SU-DHL-6 (cell line): Measurements from ENCODE around the gene STS.

Experiments
- H2AFZ ChIP-seq: fragments of 200-600 bp; sonication (generic); 2 replicates; pipeline ENCODE4 v1.6.1; 2014; ENCODE audit warnings: low read depth, mild to moderate bottlenecking, moderate library complexity, mixed read lengths, antibody characterized with exemption, low read length; ENCODE audit not compliant: severe bottlenecking
- H3F3A ChIP-seq: fragments of 200-600 bp; shearing (Covaris generic); 2 replicates; pipeline ENCODE4 v1.6.0; 2016; ENCODE audit warnings: antibody characterized with exemption, mild to moderate bottlenecking; ENCODE audit not compliant: insufficient read depth
- H3K27ac ChIP-seq: fragments of 200-600 bp; sonication (generic); 2 replicates; pipeline ENCODE4 v1.5.1; 2016; ENCODE audit warnings: low read depth, mild to moderate bottlenecking, low read length, moderate library complexity, mixed read lengths
- H3K27me3 ChIP-seq: fragments of 200-600 bp; sonication (generic), shearing (Covaris generic); 2 replicates; pipeline ENCODE4 v1.6.0; 2014; ENCODE audit warnings: mild to moderate bottlenecking, low read length
- H3K36me3 ChIP-seq: fragments of 200-600 bp; sonication (generic); 2 replicates; pipeline ENCODE4 v1.6.1; 2014; ENCODE audit warnings: mild to moderate bottlenecking, low read length, mixed read lengths
- H3K4me2 ChIP-seq: fragments of 300-600, 200-600 bp; shearing (Covaris generic), sonication (generic); 2 replicates; pipeline ENCODE4 v1.6.0; 2014; ENCODE audit warnings: low read length, low read depth, mild to moderate bottlenecking; ENCODE audit not compliant: poor library complexity, severe bottlenecking
- H3K4me3 ChIP-seq: fragments of 200-600 bp; sonication (generic); 2 replicates; pipeline ENCODE4 v1.5.1; 2014; ENCODE audit warnings: antibody characterized with exemption, low read length, mild to moderate bottlenecking, mixed read lengths; ENCODE audit not compliant: insufficient read depth, poor library complexity, severe bottlenecking
- H3K79me2 ChIP-seq: fragments of 200-600 bp; sonication (generic); 2 replicates; pipeline ENCODE4 v1.6.1; 2014; ENCODE audit warnings: mild to moderate bottlenecking, low read length, moderate library complexity; ENCODE audit not compliant: insufficient read depth
- H3K9ac ChIP-seq: fragments of 200-600 bp; sonication (generic); 2 replicates; pipeline ENCODE4 v1.7.0; 2014; ENCODE audit warnings: mild to moderate bottlenecking, low read length
- H3K9me2 ChIP-seq: fragments of 200-600 bp; sonication (generic); replicated peaks from 2 replicates; pipeline ENCODE4 v1.6.1; 2014; ENCODE audit warnings: low read length; ENCODE audit not compliant: insufficient read depth
- H3K9me3 ChIP-seq: fragments of 200-600 bp; sonication (generic); 2 replicates; pipeline ENCODE4 v1.6.1; 2014; ENCODE audit warnings: low read length, mixed read lengths; ENCODE audit not compliant: insufficient read depth
- H4K20me1 ChIP-seq: fragments of 200-600 bp; sonication (generic); 2 replicates; pipeline ENCODE4 v1.6.1; 2014; ENCODE audit warnings: low read depth, mild to moderate bottlenecking, antibody characterized with exemption, low read length, moderate library complexity, mixed read lengths
- EZH2phosphoT487 ChIP-seq: fragments of 200-600 bp; sonication (generic), shearing (Covaris generic); conservative IDR thresholded peaks from 2 replicates; pipeline ENCODE4 v1.6.1; 2018; ENCODE audit warnings: mild to moderate bottlenecking, antibody characterized with exemption, low read length, moderate library complexity, mixed read lengths
- TF ChIP-seq, protein P1 (sequence below): fragments of 200-600 bp; sonication (generic); IDR thresholded peaks from one replicate; pipeline ENCODE4 v1.5.1; 2017; ENCODE audit warnings: antibody characterized with exemption, mild to moderate bottlenecking, low read length, moderate library complexity; ENCODE audit not compliant: insufficient read depth, poor library complexity, severe bottlenecking

Gene STS, protein sequence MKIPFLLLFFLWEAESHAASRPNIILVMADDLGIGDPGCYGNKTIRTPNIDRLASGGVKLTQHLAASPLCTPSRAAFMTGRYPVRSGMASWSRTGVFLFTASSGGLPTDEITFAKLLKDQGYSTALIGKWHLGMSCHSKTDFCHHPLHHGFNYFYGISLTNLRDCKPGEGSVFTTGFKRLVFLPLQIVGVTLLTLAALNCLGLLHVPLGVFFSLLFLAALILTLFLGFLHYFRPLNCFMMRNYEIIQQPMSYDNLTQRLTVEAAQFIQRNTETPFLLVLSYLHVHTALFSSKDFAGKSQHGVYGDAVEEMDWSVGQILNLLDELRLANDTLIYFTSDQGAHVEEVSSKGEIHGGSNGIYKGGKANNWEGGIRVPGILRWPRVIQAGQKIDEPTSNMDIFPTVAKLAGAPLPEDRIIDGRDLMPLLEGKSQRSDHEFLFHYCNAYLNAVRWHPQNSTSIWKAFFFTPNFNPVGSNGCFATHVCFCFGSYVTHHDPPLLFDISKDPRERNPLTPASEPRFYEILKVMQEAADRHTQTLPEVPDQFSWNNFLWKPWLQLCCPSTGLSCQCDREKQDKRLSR

DNA sequence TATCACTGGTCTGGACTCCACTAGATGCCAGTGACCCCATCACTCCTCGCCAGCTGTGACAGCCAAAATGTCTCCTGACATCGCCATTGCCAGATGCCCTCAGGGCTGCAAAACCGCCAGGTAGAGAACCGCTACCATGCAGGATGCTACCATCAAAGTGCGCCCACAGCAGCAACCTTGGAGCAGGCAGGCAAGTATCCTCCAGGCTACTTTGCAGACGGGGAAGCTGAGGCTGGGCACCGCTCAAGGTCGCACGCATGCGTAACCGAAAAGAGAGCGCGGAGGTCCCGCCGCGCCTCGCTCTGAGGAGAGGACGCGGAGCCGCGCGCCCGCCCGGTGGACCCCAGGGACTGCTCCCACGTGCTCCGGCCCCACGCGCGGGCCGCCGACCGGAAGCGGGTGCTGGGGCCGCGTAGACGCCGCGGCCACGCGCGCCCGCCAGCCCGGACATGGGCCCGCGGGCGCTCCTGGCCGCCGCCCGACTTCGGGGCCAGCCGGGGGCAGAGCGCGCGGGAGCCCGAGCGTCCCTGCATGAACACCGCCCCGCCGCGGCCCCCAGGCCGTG lies at the start of gene STS:
STS (plus strand) TSS at position 300 of the 565 bp plus-strand sequence. CDS start 105,488 bp downstream, outside the sequence.
- no peaks in the 10 kb centered on the region for H3K36me3 ChIP-seq
- H4K20me1 ChIP-seq, result no peaks in the 10 kb centered on the region
- H3K9me2 ChIP-seq, result no peaks in the 10 kb centered on the region
- H3K9me3 ChIP-seq, result no peaks in the 10 kb centered on the region
- peak within 1 kb of the TSS; percentile 96 for H3K9ac ChIP-seq
- no peak within 1 kb of the TSS for H2AFZ ChIP-seq
- H3K4me3 ChIP-seq, result peak within 1 kb of the TSS; percentile 95
- H3K27ac ChIP-seq, result peak within 1 kb of the TSS; percentile 89
- H3K79me2 ChIP-seq, result peaks cover 86% of the 10 kb centered on the region
- H3F3A ChIP-seq, result peaks cover 9% of the 10 kb centered on the region; the same call in 1 of the 2 replicates
- H3K27me3 ChIP-seq, result no peaks in the 10 kb centered on the region
- TF ChIP-seq, protein P1, sequence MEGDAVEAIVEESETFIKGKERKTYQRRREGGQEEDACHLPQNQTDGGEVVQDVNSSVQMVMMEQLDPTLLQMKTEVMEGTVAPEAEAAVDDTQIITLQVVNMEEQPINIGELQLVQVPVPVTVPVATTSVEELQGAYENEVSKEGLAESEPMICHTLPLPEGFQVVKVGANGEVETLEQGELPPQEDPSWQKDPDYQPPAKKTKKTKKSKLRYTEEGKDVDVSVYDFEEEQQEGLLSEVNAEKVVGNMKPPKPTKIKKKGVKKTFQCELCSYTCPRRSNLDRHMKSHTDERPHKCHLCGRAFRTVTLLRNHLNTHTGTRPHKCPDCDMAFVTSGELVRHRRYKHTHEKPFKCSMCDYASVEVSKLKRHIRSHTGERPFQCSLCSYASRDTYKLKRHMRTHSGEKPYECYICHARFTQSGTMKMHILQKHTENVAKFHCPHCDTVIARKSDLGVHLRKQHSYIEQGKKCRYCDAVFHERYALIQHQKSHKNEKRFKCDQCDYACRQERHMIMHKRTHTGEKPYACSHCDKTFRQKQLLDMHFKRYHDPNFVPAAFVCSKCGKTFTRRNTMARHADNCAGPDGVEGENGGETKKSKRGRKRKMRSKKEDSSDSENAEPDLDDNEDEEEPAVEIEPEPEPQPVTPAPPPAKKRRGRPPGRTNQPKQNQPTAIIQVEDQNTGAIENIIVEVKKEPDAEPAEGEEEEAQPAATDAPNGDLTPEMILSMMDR, result no peak
- no peak for TF ChIP-seq EZH2phosphoT487
- H3K4me2 ChIP-seq, result peak within 1 kb of the TSS; percentile 94

GRCh38 chrX:7100022-7100421 lies 47.5 kb upstream of the STS start:
- Histone ChIP-seq H2AFZ (no peak overlapping the region), H3K4me3 (no peak overlapping the region), H3K27ac (no peak overlapping the region), H3F3A (no peaks in the 10 kb centered on the region), H3K27me3 (no peaks in the 10 kb centered on the region), H3K9me3 (no peaks in the 10 kb centered on the region), H3K4me2 (no peak overlapping the region), H3K9me2 (no peaks in the 10 kb centered on the region), H3K9ac (no peak overlapping the region), H3K79me2 (peaks cover 46% of the 10 kb centered on the region), H4K20me1 (no peaks in the 10 kb centered on the region), H3K36me3 (peaks cover 20% of the 10 kb centered on the region)
- TF ChIP-seq, protein P1, result no peak
- TF ChIP-seq EZH2phosphoT487, result no peak

GRCh38 chrX:7102119-7102518 lies 45.4 kb upstream of the STS start:
- peaks cover 46% of the 10 kb centered on the region for H3K79me2 ChIP-seq
- peaks cover 22% of the 10 kb centered on the region for H3K36me3 ChIP-seq
- H3K9me2 ChIP-seq, result no peaks in the 10 kb centered on the region
- no peaks in the 10 kb centered on the region for H3K27me3 ChIP-seq
- no peaks in the 10 kb centered on the region for H4K20me1 ChIP-seq
- H3K9me3 ChIP-seq, result no peaks in the 10 kb centered on the region
- TF ChIP-seq, protein P1, result no peak
- no peak for TF ChIP-seq EZH2phosphoT487
- no peaks in the 10 kb centered on the region for H3F3A ChIP-seq
- H3K4me3 ChIP-seq, result no peak overlapping the region
- no peak overlapping the region for H3K9ac ChIP-seq
- no peak overlapping the region for H2AFZ ChIP-seq
- H3K27ac ChIP-seq, result no peak overlapping the region
- H3K4me2 ChIP-seq, result no peak overlapping the region
